ENCODE measurements around the gene SP100.
"Not testable (repeated sequence)": the region's sequence is repeated elsewhere in the genome, so short reads cannot be mapped to it uniquely, and the experiment has no call there.

The SP100 gene

DNA sequence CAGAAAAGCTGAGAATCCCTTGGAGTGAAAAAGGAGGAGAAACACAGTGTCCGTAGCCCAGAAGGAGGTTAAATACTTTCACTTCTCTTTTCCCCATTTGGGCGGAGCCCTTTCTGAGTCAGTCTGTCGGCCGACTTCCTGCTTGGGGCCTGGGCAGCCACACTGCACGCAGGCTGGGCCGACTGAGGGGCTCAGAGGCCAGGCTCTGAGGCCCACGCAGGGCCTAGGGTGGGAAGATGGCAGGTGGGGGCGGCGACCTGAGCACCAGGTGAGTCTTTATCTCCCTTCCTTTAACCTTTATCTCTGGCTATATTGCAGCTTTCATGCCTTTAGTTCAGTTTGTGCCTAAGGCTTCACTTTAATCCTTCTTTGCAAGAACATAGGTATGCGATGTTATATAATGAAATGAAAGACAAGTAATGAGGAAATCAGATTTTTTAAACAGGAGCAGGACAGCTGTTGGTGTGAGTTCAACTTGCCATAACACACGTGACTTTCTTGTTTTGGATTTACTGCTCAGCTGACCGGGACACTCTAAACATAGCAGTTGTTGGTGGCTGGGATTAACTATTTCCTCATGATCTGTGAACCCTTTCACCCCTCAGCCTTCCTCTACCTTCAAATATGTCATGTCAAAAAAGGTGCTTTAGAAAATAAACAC is at the start of gene SP100:
Gene SP100 (plus strand): TSS at position 141 of the 661 bp plus-strand sequence. CDS start 96 bp downstream, at position 237.
- no peak for DNase-seq

GRCh38 chr2:230382108-230382507 is 33.9 kb upstream of the SP100 start:
- no peak for DNase-seq

DNA sequence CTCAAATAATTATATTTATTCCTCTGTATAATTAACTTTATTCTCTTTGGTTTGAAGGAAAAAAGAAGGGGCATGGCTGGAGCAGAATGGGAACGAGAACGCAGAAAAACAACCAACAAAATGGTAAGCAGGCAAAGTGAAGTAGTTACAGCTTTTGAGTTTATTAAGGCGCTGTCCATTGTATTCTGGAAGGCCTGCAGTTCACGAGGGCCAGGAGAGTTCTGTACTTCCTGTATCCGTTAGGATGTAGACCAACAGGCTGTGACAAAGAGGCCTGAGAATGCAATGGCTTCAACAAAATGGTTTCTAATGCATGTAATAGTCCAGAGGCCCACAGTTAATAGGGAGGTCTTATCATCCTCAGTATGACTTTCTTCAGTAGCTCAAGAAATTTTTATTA is 32.5 kb upstream of the SP100 start:
- DNase-seq, result no peak

DNA sequence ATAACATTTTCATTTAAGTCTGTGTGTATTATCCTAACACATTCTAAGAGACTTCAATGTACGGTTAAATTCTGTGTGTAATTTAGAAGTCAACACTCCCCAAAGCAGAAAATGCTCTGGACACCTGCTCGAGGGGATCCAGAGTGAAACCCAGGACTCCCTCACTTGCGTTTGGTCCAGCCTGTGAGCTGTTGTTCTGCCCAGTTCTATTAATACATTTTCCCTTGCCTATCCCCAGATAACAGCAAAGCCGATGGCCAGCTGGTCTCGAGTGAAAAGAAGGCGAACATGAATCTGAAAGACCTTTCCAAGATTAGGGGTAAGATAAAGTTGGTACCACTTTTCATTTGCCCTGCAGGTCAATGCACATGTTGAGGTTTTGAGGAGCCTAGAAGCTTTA is 31.0 kb upstream of the SP100 start:
- DNase-seq, result no peak

DNA sequence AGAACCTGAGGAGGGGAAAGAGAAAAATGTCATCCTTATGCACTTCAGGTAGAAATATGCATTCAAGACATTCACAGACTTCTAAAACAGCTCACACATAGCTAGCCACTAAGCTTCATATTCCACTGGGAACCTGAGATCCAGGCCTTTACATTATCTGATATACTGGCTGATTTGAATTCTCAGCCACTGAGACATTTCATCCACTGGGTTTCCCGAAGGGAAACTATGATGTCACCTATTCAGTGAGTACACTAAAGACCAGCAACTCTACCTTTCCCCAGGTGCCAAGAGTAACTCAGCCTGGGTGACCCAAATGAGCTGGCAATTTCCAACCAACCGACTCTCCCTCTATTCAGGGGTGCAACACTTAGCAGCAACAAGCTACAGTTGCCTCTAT is 21.7 kb upstream of the SP100 start:
- DNase-seq, result no peak

DNA sequence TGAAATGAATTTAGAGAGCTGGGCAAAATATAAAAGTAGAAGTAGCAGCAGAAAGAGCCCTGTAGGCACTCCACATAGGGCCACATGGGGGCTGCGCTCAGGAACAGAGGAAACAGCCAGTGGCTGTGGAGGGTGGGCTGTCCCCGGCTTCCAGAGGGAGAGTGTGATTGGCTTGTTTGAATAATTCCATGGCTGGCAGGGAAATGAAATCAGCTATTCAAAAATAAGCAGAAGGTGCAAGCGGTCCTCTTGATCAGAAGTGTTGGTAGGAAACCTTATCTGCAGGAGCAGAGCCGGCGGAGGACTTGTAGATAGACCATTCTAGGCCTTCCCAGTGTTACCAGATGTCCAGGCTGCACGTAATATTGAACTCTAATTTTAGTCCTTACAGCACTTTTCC is 17.3 kb upstream of the SP100 start:
- DNase-seq, result not testable (repeated sequence)

GRCh38 chr2:230400041-230400440 is 16.0 kb upstream of the SP100 start:
- DNase-seq, result no peak

DNA sequence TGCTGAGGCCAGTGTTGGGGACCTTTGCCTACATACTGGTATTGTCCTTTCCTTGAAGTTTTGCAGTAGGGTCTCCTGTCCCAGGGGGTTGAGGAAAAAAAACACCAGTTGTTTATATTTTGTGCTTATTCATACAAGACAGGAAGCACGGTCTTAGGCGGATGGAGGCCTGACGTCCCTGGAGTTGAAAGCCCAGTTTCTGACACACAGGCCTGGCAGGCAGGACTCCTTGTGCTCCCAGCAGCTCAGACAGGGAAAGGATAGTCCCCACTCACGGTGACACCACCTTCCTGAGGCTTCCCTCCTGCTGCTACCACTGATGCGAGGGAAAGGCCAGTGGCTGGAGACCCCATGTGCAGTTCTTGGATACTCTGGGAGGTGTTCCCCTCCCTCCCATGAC is 15.5 kb upstream of the SP100 start:
- no peak for DNase-seq

- not testable (repeated sequence) for DNase-seq
Measured at GRCh38 chr2:230401026-230401425, 15.0 kb upstream of the SP100 start.

- no peak for DNase-seq
Measured at GRCh38 chr2:230403746-230404145, 12.3 kb upstream of the SP100 start.

- DNase-seq, result no peak
Measured at GRCh38 chr2:230405824-230406223, 10.2 kb upstream of the SP100 start.

GRCh38 chr2:230408244-230408842 is 7.7 kb upstream of the SP100 start:
- no peak for DNase-seq

GRCh38 chr2:230409316-230409715 is 6.7 kb upstream of the SP100 start:
- not testable (repeated sequence) for DNase-seq

GRCh38 chr2:230410263-230410662 is 5.7 kb upstream of the SP100 start:
- DNase-seq, result no peak

- no peak for DNase-seq
Measured at GRCh38 chr2:230410861-230411569, 5.0 kb upstream of the SP100 start.

DNA sequence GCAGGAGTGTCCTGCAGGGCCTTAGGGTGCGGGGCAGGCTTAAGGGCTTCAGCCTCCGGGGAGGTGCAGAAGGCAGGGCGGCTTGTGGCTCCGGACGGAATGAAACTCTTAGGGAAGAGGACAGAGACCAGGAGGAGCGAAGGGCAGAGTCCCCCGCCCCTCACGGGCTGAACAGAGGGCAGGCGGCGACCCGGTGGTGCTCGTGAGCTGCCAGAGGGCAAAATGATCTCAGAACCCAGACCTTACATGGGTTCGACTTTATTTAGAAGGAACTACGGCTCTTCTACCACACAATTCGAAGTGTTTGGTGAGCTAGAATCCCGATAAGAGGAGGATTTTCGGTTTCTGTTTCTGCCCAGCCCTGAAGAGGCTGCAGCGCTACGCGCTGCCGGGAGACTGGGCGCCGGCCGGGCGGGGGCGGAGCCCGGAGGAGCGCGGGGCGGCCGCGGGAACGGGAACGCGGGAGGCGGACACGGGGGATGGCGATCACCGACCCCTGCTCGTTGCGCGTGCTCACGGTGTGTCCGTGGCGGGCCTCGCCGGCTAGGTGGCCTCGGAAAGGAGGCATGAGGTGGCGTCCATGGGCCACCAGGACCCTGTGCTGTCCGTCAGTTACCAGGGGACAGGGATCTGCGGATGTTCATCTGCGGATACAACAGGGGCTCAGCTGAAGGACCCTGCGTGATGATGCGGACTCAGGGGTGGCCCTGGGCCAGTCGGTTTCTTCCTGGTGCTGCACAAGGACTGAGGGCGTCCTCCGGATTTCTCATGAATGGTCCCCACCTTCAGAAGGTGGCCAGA is 4.2 kb upstream of the SP100 start:
- DNase-seq, result no peak

GRCh38 chr2:230412371-230412711 is 3.7 kb upstream of the SP100 start:
- DNase-seq, result no peak

DNA sequence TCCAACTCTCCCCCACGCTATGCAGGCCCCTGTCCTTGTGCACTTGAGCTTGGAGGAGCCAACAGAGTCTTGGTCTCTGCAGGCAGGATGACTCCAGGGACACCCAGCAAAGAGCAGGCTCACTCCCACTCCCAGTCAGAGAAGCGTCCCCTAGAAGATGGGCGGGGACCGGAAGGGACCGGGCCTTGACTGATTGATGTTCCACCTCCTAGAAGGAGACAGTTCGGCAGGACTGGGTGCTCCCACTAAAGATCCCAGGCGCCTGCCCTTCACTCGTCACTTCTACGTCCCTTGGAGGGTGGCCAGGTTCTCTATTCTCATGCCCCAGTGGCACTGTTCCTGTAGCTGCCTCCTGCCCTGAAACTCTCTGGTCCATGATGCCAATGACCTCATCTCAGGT is 3.2 kb upstream of the SP100 start:
- no peak for DNase-seq

DNA sequence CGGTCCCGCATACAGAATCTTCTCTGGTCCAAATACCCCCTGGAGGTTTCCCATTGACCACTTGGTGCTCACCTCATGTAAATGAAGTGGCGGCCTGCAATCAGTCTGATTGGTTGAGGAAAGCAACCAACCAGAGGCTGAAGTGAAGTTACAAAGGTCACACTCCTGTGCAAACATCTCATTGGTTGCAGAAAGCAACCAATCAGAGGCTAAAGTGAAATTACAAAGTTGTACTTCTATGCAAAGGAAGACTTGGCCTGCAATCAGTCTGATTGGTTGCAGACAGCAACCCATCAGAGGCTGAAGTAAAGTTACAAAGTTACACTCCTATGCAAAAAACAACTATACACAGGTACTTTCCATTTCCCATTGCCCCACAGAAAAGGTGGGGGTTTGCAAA is 2.5 kb upstream of the SP100 start:
- no peak for DNase-seq

- DNase-seq, result no peak
Measured at GRCh38 chr2:230414302-230414701, 1.7 kb upstream of the SP100 start.

- DNase-seq, result no peak
Measured at GRCh38 chr2:230417436-230417835, 1.4 kb downstream of the SP100 start.

- no peak for DNase-seq
Measured at GRCh38 chr2:230418341-230419016, 2.5 kb downstream of the SP100 start.

GRCh38 chr2:230419181-230419580 is 3.2 kb downstream of the SP100 start:
- no peak for DNase-seq
